Stimulated activated CD4-positive, alpha-beta T cell treated with anti-CD3 and anti-CD28 coated beads, Interleukin-2, amount 100 ng/mL, for 24 hours (primary cell): Measurements from ENCODE around the gene CRLF1.

Source experiments
- DNase-seq, 2 donors: peaks; one replicate each; pipeline ENCODE4 v3.0.0-alpha.2; 2020

The CRLF1 gene

GRCh38 chr19:18543814-18544475 lies 62.7 kb downstream of the CRLF1 start:
- peak; percentile 68 to 77 for DNase-seq
